NAMALWA (cell line): ENCODE data around the gene KRT83.
"Not testable (repeated sequence)": the region's sequence is repeated elsewhere in the genome, so short reads cannot be mapped to it uniquely, and the experiment has no call there.

ENCODE experiments used
- DNase-seq: peaks from one replicate; pipeline ENCODE4 v3.0.0-alpha.2; 2015; ENCODE audit warnings: low spot score

KRT83 gene

DNA sequence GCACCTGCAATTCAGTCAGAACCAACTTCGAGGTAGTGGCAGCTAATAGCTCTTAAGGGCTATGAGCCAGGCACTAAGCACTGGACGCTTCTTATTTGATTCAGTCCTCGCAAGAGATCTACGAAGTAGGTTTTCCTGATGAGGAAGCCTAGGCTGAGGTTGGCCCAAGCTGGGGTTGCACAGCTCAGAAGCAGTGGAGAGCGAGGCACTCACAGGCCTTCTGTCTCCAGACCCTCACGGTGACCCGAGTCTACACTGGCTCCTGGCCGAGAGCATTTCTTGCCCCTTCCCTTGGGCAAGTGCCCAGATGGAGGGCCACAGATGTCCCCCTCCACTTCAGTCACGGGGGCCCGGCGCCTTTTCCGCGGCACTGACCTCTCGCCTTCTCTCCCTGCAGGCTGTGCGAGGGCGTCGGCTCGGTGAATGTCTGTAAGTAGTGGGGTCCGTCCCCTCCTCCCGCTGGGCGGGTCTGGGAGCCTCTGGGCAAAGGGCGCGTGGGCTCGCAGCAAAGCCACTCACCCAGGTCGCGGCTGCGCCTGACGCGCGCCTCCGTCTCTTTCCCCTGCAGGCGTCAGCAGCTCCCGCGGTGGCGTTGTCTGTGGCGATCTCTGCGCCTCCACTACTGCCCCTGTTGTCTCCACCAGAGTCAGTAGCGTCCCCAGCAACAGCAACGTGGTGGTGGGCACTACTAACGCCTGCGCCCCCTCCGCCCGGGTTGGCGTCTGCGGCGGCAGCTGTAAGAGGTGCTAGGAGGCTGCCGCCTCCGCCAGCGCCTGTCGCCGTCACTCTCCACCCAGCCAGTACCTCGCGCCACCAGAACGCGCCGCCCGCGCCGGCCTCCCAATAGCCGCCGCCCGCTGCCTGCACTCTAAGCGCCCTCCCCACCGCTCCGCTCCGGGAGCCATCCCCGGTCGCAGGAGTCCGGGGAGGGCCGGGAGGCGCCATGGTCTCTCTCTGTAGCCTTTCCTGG is 13.1 kb downstream of the KRT83 start:
- no peak for DNase-seq

DNA sequence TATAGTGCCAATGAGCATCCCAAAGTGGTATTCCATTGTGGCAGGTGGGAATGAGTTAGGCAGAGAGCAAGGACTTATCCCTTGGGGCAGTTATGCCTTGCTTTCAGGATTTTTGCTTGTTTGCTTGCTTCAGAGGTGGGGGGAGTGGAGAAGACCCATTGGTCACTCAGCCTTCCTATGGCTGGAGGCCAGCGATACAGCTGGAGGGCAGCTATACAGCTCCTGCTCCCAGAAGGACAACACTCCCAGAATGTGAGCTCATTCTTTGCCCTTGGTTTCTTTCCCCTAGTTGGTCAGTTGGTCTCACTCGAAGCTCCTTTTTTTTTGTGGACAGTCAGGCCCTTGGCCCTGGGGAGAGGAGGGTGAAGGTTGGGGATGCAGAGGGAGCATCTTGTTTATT is 14.5 kb downstream of the KRT83 start:
- DNase-seq = no peak

DNA sequence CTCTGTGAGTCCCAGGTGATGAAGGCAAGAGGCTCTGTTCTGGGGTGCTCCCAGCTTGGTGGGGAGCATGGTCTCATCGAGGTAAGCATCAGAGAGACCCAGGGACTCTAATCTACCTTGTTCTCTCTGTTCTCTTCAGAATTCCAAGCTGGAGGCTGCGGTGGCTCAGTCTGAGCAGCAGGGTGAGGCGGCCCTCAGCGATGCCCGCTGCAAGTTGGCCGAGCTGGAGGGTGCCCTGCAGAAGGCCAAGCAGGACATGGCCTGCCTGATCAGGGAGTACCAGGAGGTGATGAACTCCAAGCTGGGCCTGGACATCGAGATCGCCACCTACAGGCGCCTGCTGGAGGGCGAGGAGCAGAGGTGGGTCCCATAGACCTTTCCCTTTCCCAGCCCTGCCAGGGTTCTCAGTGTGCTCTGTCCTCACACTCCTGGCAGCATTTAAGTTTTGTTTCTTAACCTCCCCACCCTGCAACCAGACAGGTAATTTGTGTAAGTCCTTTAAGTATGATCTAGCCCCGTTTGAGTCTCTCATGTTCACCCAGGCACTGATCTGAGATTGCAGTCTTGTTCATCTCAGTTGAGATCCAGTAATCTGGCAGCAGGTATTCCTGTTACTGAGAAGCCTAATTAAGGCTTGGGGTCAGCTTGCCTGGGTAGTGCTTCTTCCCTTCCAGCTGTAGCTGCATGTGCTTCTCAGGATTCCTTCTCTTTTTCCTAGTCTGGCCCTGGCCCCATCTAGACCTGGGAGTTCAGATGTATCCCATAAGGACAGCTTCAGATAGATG is 15.1 kb downstream of the KRT83 start:
- DNase-seq = no peak

GRCh38 chr12:52304941-52305411 is 16.2 kb downstream of the KRT83 start:
- peak; percentile 17 for DNase-seq

DNA sequence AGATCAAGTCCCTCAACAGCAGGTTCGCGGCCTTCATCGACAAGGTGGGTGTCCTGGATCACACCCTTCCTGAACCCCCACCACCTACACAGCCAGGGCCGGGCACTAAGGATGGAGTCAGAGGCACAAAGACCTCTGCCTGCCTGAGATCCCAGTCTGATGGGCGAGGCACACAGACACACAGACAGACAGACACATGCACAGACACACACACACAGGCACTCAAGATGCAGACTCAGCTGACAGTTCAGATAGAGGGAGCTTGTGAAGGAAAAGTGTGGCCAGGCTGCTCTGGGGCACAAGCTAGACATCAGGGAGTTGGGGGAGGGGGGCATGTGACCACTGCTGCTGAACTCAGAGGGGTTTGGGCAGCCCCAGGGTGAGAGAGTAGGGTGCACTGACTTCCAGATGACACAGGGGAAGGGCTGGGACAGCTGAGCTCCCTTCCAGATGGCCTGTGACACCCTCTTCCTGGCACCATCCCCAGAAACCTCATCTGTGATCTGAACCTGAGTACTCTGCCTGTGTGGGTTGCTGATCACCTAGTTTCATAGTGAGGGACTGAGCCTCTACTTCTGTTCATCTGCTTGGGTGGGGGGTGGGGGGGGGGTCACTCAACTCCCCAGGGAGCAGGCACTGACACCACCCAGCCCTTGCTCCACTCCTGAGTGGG is 18.8 kb downstream of the KRT83 start:
- not testable (repeated sequence) for DNase-seq

GRCh38 chr12:52301721-52302120 is 19.5 kb downstream of the KRT83 start:
- not testable (repeated sequence) for DNase-seq

GRCh38 chr12:52300796-52301691 is 20.2 kb downstream of the KRT83 start:
- no peak for DNase-seq

DNA sequence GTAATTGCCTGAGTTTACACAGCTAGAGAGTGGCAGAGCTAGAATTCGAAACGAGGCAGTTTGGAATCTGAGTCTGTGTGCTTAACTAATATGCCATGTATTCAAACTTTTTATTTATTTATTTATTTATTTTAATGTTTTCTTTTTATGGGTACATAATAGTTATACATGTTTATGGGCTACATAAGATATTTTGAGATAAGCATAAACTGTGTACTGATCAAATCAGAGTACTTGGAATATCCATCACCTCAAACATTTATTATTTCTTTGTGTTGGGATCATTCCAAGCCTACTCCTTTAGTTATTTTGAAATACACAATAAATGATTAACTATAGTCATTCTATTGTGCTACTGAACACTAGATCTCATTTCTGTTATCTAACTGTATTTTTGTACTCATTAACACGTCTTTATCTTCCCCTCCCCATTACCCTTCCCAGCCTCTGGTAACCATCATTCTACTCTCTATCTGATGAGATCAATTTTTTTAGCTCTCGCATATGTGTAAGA is 22.5 kb downstream of the KRT83 start:
- no peak for DNase-seq

- no peak for DNase-seq
Observed at GRCh38 chr12:52296572-52297215, 24.5 kb downstream of the KRT83 start.

DNA sequence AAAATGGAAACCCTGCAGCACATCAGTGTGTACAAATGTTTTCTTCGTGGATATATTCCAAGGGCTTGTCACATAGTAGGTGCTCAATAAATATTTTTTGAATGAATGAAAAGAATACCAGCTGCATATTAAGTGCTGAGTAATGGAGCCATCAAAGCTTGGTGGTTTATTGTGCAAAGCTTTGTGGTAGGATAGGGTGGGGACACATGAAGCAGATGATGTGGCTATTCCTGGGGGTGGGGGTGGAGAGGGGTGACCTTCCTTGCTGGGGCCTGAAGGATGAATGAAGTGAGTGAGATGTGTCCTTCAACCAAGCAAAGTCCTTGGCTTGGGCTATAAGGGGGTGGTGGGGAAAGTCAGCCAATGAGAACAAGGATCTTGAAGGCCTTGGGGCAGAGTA is 25.5 kb downstream of the KRT83 start:
- DNase-seq = no peak

DNA sequence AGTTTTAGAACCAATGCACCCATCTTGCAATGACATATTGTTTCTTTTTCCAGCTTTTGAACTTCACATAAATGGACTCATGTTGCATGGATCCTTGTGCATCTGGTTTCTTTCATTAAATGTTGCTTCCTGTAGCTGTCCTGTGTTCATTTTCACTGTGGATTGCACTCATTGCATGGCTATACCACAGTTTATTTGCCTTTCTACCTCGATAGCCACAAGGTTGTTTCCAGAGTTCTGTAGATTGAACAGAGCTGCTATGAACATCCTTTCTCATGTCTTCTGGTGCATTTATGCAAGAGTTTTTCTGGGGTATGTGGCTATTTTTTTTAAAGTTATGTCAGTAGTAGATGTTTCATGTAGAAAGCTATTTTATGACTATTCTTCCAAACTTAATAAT is 26.4 kb downstream of the KRT83 start:
- no peak for DNase-seq

GRCh38 chr12:52293926-52294325 is 27.3 kb downstream of the KRT83 start:
- no peak for DNase-seq

GRCh38 chr12:52291267-52291935 is 29.8 kb downstream of the KRT83 start, which contains the start of gene KRT81:
KRT81 (minus strand) TSS chr12:52291534; CDS start chr12:52291465, 69 bp downstream.
- no peak for DNase-seq

- not testable (repeated sequence) for DNase-seq
Observed at GRCh38 chr12:52290483-52291134, 30.6 kb downstream of the KRT83 start.

DNA sequence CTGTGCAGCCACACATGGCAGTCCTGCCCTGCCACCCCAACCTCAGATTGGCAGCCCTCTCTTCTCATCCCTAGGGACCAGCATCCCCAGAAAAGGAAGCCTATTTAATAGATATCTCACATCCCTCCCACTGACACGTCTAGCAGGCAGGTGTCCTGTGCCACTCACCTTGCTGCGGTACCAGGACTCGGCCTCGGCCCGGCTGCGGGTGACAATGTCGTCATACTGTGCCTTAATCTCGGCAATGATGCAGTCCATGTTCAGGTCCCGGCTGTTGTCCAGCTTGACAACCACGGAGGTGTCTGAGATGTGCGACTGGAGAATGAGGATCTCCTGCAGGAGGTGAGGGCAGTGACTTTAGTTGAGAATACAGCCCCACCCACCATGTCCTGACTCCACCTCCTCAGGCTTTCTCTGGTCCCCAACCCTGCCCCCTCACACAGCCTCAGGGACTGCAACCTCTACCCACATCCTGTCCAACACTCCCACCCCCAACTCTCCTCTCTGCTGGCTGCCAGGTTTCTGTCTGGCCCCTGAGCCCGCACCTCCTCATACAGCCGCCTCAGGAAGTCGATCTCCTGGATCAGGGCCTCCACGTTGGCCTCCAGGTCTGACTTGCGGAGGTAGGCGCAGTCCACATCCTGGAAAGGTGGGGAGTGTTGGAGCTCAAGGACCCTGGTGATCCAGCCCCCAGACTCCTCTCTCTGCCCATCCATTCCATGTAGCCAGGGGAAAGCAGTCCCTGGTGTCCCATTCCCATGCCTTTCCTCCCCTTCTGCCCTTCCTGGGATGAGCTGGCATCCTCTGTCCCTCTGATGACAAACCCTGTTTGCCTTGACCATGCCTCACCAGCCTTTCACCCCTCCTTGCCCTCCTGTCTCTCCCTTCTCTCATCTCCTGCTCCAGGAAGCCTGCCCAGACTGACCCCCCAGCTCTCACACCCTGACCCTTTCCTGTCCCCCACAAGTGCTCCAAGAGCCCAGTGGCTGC is 33.1 kb downstream of the KRT83 start:
- not testable (repeated sequence) for DNase-seq

DNA sequence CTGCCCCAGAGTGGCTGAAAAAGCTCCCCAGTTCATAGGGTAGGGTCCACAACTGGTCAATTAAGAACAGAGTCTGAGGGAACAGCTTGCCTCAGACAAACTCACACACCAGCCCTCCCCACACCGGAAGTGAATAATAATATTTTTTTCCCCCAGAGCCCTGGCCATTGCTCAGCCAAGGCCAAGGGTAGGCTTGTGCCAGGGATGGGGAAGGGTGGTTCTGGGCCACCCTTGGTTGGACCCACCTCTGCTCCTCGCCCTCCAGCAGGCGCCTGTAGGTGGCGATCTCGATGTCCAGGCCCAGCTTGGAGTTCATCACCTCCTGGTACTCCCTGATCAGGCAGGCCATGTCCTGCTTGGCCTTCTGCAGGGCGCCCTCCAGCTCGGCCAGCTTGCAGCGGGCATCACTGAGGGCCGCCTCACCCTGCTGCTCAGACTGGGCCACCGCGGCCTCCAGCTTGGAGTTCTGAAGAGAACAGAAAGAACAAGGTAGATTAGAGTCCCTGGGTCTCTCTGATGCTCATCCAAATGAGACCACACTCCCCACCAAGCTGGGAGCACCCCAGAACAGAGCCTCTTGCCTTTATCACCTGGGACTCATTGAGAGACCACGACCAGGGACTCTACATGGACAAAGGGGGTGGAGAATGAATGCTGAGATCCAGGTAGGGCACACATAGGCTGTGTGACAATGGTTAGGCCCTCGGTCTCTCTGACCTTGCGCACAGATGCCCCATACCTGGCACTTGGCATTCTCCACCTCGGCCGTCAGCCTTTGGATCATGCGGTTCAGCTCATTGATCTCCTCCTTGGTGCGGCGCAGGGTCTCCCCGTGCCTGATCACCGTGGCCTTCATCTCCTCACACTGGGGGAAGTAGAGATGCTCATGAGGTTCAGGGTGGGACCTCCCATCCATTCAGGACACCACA is 34.1 kb downstream of the KRT83 start:
- not testable (repeated sequence) for DNase-seq
